ENCODE measurements around the gene CCDC9B.

Gene CCDC9B

GRCh38 chr15:40287968-40288367 lies 52.8 kb downstream of the CCDC9B start:
- ATAC-seq = no peak
- H3K9me3 Mint-ChIP-seq = no peaks in the 10 kb centered on the region
- H3K27ac Mint-ChIP-seq = peak overlapping the region; percentile 54
- peaks cover 12% of the 10 kb centered on the region for H3K36me3 Mint-ChIP-seq
- no peak overlapping the region for H3K4me3 Mint-ChIP-seq
- no peaks in the 10 kb centered on the region for H3K4me1 Mint-ChIP-seq
- DNase-seq (ENCODE audit: low spot score in 2 of 2) = no peak

GRCh38 chr15:40287505-40287904 lies 53.2 kb downstream of the CCDC9B start:
- peaks cover 12% of the 10 kb centered on the region for H3K36me3 Mint-ChIP-seq

GRCh38 chr15:40286794-40287193 lies 53.9 kb downstream of the CCDC9B start:
- Mint-ChIP-seq H3K4me1 (no peaks in the 10 kb centered on the region), H3K36me3 (peaks cover 12% of the 10 kb centered on the region), H3K9me3 (no peaks in the 10 kb centered on the region), H3K4me3 (no peak overlapping the region), H3K27ac (no peak overlapping the region)
- ATAC-seq (no peak), DNase-seq (ENCODE audit: low spot score in 2 of 2) (no peak)

More at GRCh38 chr15:40287505-40287904, 53.2 kb downstream of the CCDC9B start:
- H3K4me3 Mint-ChIP-seq = no peak overlapping the region
- no peaks in the 10 kb centered on the region for H3K4me1 Mint-ChIP-seq
- H3K9me3 Mint-ChIP-seq = no peaks in the 10 kb centered on the region
- DNase-seq (ENCODE audit: low spot score in 2 of 2) (no peak), ATAC-seq (no peak)
- H3K27ac Mint-ChIP-seq = peak overlapping the region; percentile 54

- no peak for DNase-seq (ENCODE audit: low spot score in 2 of 2)
- Mint-ChIP-seq H3K4me3 (no peak overlapping the region), H3K36me3 (peaks cover 12% of the 10 kb centered on the region), H3K4me1 (no peaks in the 10 kb centered on the region), H3K9me3 (no peaks in the 10 kb centered on the region), H3K27ac (no peak overlapping the region)
- ATAC-seq = no peak
Observed at GRCh38 chr15:40286061-40286532, 54.6 kb downstream of the CCDC9B start.

GRCh38 chr15:40285554-40286011 lies 55.2 kb downstream of the CCDC9B start:
- ATAC-seq (no peak), DNase-seq (ENCODE audit: low spot score in 2 of 2) (no peak)
- H3K27ac Mint-ChIP-seq = no peak overlapping the region

GRCh38 chr15:40285151-40285550 lies 55.6 kb downstream of the CCDC9B start:
- no peak for ATAC-seq
- H3K27ac Mint-ChIP-seq = no peak overlapping the region
- no peak for DNase-seq (ENCODE audit: low spot score in 2 of 2)
- no peaks in the 10 kb centered on the region for H3K9me3 Mint-ChIP-seq
- no peaks in the 10 kb centered on the region for H3K4me1 Mint-ChIP-seq
- no peak overlapping the region for H3K4me3 Mint-ChIP-seq
- H3K36me3 Mint-ChIP-seq = peaks cover 12% of the 10 kb centered on the region

More at GRCh38 chr15:40285554-40286011, 55.2 kb downstream of the CCDC9B start:
- Mint-ChIP-seq H3K4me3 (no peak overlapping the region), H3K36me3 (peaks cover 12% of the 10 kb centered on the region), H3K9me3 (no peaks in the 10 kb centered on the region), H3K4me1 (no peaks in the 10 kb centered on the region)

GRCh38 chr15:40283615-40284300 lies 57.0 kb downstream of the CCDC9B start:
- DNase-seq (ENCODE audit: low spot score in 2 of 2) (no peak), ATAC-seq (no peak)
- no peaks in the 10 kb centered on the region for H3K9me3 Mint-ChIP-seq
- peaks cover 10% of the 10 kb centered on the region for H3K36me3 Mint-ChIP-seq
- H3K4me3 Mint-ChIP-seq = peak overlapping the region; percentile 69
- H3K4me1 Mint-ChIP-seq = no peaks in the 10 kb centered on the region
- no peak overlapping the region for H3K27ac Mint-ChIP-seq

GRCh38 chr15:40282869-40283614 lies 57.7 kb downstream of the CCDC9B start, which contains the start of gene ANKRD63:
TSS of gene ANKRD63 (minus strand) at chr15:40283064. CDS start at chr15:40282586, 478 bp downstream.
- DNase-seq (ENCODE audit: low spot score in 2 of 2) = peak in 1 of 2 donors; percentile 27
- Mint-ChIP-seq H3K27ac (no peak within 1 kb of the TSS), H3K36me3 (peaks cover 5% of the 10 kb centered on the region), H3K4me3 (peak within 1 kb of the TSS; percentile 69), H3K4me1 (peaks cover 5% of the 10 kb centered on the region), H3K9me3 (no peaks in the 10 kb centered on the region)
- ATAC-seq = peak; percentile 68

GRCh38 chr15:40282147-40282868 lies 58.4 kb downstream of the CCDC9B start:
- H3K4me3 Mint-ChIP-seq = peak overlapping the region; percentile 69
- peak; percentile 42 to 82 for DNase-seq (ENCODE audit: low spot score in 2 of 2)
- H3K27ac Mint-ChIP-seq = no peak overlapping the region
- H3K9me3 Mint-ChIP-seq = no peaks in the 10 kb centered on the region
- H3K4me1 Mint-ChIP-seq = peaks cover 5% of the 10 kb centered on the region
- H3K36me3 Mint-ChIP-seq = peaks cover under 1% of the 10 kb centered on the region
- ATAC-seq = peak; percentile 70

GRCh38 chr15:40281801-40282146 lies 59.0 kb downstream of the CCDC9B start:
- Mint-ChIP-seq H3K27ac (no peak overlapping the region), H3K36me3 (no peaks in the 10 kb centered on the region), H3K4me1 (peaks cover 5% of the 10 kb centered on the region), H3K4me3 (no peak overlapping the region), H3K9me3 (no peaks in the 10 kb centered on the region)
- DNase-seq (ENCODE audit: low spot score in 2 of 2) = no peak
- ATAC-seq = no peak
